ENCODE data around the gene CLEC17A.

GRCh38 chr19:14542711-14543328, 40.1 kb upstream of the CLEC17A start:
- TF ChIP-seq CTCF (IDR thresholded peaks at IDR 0.05) (no peak), POLR2A (IDR thresholded peaks at IDR 0.05) (no peak)

Data from heart left ventricle (tissue), 13 donors.